Activated CD4-positive, alpha-beta T cell treated with anti-CD3 and anti-CD28 coated beads, Interleukin-2, amount 50 U/mL, for 48 hours (primary cell): ENCODE measurements around the gene TMA7.

ENCODE experiments used
- DNase-seq, 2 experiments: peaks; one replicate each; pipeline ENCODE4 v3.0.0-alpha.2; 2020

The TMA7 gene

GRCh38 chr3:48423883-48424695 is 16.0 kb upstream of the TMA7 start:
- no peak for DNase-seq

GRCh38 chr3:48425281-48425812 is 14.7 kb upstream of the TMA7 start:
- no peak for DNase-seq

GRCh38 chr3:48426401-48426909 is 13.6 kb upstream of the TMA7 start:
- DNase-seq: no peak

GRCh38 chr3:48426944-48427629 is 13.0 kb upstream of the TMA7 start:
- DNase-seq: no peak

- no peak for DNase-seq
Measured at GRCh38 chr3:48427630-48427962, 12.5 kb upstream of the TMA7 start.

GRCh38 chr3:48428088-48428571 is 11.9 kb upstream of the TMA7 start:
- no peak for DNase-seq

GRCh38 chr3:48428572-48429316 is 11.3 kb upstream of the TMA7 start:
- peak; percentile 17 to 30 for DNase-seq

- peak; percentile 61 for DNase-seq
Measured at GRCh38 chr3:48429317-48429959, 10.6 kb upstream of the TMA7 start.

- DNase-seq: no peak
Measured at GRCh38 chr3:48429960-48430707, 9.9 kb upstream of the TMA7 start, which contains the start of gene PLXNB1. TSS of gene PLXNB1 (minus strand) at chr3:48430086. CDS start at chr3:48424611, 5,475 bp downstream.

GRCh38 chr3:48430708-48431101 is 9.4 kb upstream of the TMA7 start:
- no peak for DNase-seq

- DNase-seq: no peak
Measured at GRCh38 chr3:48431224-48432029, 8.6 kb upstream of the TMA7 start.

- DNase-seq: no peak
Measured at GRCh38 chr3:48432411-48433371, 7.4 kb upstream of the TMA7 start.

GRCh38 chr3:48433472-48434118 is 6.5 kb upstream of the TMA7 start:
- DNase-seq: no peak

- DNase-seq: no peak
Measured at GRCh38 chr3:48434591-48435222, 5.3 kb upstream of the TMA7 start.

GRCh38 chr3:48435223-48435595 is 4.8 kb upstream of the TMA7 start:
- DNase-seq: no peak

GRCh38 chr3:48435774-48436476 is 4.1 kb upstream of the TMA7 start:
- peak; percentile 85 to 89 for DNase-seq

- no peak for DNase-seq
Measured at GRCh38 chr3:48436477-48436787, 3.6 kb upstream of the TMA7 start.

- DNase-seq: no peak
Measured at GRCh38 chr3:48436855-48437254, 3.2 kb upstream of the TMA7 start.
